Kidney glomerular epithelial cell (primary cell): ENCODE results near the gene PPM1D.
A peak's percentile ranks its signal among the peaks of the same experiment; 100 is the strongest.

Experiments
- DNase-seq: peaks from one replicate; lab custom pipeline; 2025; lab: John Stamatoyannopoulos, UW

The PPM1D gene

GRCh38 chr17:60618854-60619526 is 19.0 kb downstream of the PPM1D start:
- DNase-seq: no peak

GRCh38 chr17:60622961-60623360 is 23.0 kb downstream of the PPM1D start:
- no peak for DNase-seq

GRCh38 chr17:60623415-60623814 is 23.4 kb downstream of the PPM1D start:
- DNase-seq: no peak

GRCh38 chr17:60627124-60627523 is 27.1 kb downstream of the PPM1D start:
- no peak for DNase-seq

GRCh38 chr17:60628252-60628889 is 28.4 kb downstream of the PPM1D start:
- no peak for DNase-seq

GRCh38 chr17:60629120-60629519 is 29.1 kb downstream of the PPM1D start:
- no peak for DNase-seq

- DNase-seq: no peak
Measured at GRCh38 chr17:60630352-60630751, 30.4 kb downstream of the PPM1D start.

- DNase-seq: no peak
Measured at GRCh38 chr17:60631119-60631518, 31.1 kb downstream of the PPM1D start.

GRCh38 chr17:60637683-60638082 is 37.7 kb downstream of the PPM1D start:
- DNase-seq: no peak

GRCh38 chr17:60639019-60639330 is 39.0 kb downstream of the PPM1D start:
- DNase-seq: no peak

GRCh38 chr17:60640503-60640902 is 40.5 kb downstream of the PPM1D start:
- DNase-seq: no peak

GRCh38 chr17:60641126-60641525 is 41.1 kb downstream of the PPM1D start:
- DNase-seq: no peak

- DNase-seq: peak; percentile 70
Measured at GRCh38 chr17:60641810-60642220, 41.8 kb downstream of the PPM1D start.

GRCh38 chr17:60645918-60646523 is 46.0 kb downstream of the PPM1D start:
- no peak for DNase-seq

GRCh38 chr17:60646701-60647100 is 46.7 kb downstream of the PPM1D start:
- no peak for DNase-seq

GRCh38 chr17:60647705-60648104 is 47.7 kb downstream of the PPM1D start:
- DNase-seq: no peak

- DNase-seq: no peak
Measured at GRCh38 chr17:60652454-60653247, 52.7 kb downstream of the PPM1D start.

- DNase-seq: no peak
Measured at GRCh38 chr17:60653569-60653968, 53.6 kb downstream of the PPM1D start.

- no peak for DNase-seq
Measured at GRCh38 chr17:60656499-60656898, 56.5 kb downstream of the PPM1D start.

- no peak for DNase-seq
Measured at GRCh38 chr17:60659156-60659555, 59.2 kb downstream of the PPM1D start.

- no peak for DNase-seq
Measured at GRCh38 chr17:60661489-60661888, 61.5 kb downstream of the PPM1D start.

GRCh38 chr17:60664022-60664421 is 64.0 kb downstream of the PPM1D start:
- DNase-seq: no peak

GRCh38 chr17:60665602-60666001 is 65.6 kb downstream of the PPM1D start:
- DNase-seq: no peak
